ENCODE data around the gene FAIM. TPM values are rescaled to one million over a fixed set of nuclear protein-coding genes. Genes with fewer than 3 reads are reported as not detected.
"Not testable (repeated sequence)": the region's sequence is repeated elsewhere in the genome, so short reads cannot be mapped to it uniquely, and the experiment has no call there.

Gene FAIM
- polyA plus RNA-seq, 3 donors: 26.6 to 31.4 (median 28.9) TPM

DNA sequence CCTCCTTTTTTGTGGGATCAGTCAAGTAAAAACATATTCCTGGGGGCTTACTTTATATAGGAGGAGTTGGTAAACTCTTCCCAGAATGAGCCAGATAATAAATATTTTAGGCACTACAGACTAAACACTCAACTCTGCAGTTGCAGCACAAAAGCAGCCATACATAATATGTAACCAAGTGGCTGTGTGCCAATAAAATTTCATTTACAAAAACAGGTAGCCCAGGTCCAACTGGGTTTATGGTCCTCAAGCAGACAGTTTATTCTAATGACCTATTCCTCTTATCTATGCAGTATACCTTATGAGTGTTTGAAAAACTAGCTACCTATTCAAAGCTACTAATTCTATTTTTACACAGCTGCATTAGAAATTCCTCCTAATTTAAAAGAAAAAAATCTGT lies 61.8 kb downstream of the FAIM start:
- no peak for DNase-seq

DNA sequence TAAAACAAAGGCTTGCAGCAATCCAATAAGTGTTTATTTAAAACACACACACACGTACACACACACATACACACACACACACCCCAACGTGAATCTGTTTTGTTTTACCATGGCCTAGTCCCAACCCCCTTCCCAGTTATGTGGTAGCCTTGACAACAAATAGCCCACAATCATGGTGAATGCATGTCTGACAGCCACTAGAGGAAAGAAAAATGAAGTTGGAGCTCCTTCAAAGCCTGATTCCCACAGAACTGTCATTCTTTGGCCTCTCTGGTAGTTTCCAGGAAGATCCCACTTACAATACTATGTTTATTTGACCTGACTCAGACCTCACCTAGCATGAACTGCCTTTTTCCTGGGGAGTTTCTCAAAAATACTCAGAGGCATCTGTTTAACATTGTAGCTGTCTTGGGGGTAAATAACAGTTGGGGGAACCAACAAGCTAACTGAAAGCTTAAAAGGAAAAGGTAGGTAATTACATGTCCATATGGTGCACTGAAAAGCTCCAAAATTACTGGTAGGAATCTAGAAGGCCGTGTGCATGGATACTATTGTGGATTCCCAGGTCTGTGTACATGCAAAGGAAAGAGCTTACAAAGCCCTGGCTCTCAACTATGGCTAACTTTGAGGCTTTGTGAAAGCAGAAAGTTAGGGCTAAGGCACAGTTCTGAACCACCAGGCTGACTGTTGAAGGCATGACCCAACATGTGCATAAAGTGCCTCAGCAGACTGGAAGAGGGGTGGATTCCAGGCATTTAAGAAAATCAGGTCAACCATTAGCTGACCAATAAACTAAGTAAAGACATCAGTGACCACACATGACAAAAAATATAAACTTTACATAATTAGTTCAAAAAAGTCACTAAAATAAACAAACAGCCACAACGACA lies 65.3 kb downstream of the FAIM start:
- no peak for DNase-seq

GRCh38 chr3:138675393-138675792 lies 66.8 kb downstream of the FAIM start:
- no peak for DNase-seq

DNA sequence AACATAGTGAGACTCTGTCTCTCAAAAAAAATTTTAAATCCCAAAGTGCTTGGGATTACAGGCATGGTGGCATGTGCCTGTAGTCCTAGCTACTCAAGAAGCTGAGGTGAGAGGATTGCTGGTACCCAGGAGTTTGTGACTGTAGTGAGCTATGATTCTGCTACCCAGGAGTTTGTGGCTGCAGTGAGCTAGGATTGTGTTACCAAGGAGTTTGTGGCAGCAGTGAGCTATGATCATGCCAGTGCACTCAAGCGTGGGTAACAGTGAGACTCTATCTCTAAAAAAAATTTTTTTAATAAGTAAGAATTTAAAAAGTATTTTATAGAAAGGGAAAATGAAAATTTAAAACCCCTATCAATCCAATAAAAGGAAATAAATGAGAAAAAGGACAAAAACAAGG lies 69.5 kb downstream of the FAIM start:
- DNase-seq: no peak

GRCh38 chr3:138678874-138679392 lies 70.4 kb downstream of the FAIM start:
- no peak for DNase-seq

DNA sequence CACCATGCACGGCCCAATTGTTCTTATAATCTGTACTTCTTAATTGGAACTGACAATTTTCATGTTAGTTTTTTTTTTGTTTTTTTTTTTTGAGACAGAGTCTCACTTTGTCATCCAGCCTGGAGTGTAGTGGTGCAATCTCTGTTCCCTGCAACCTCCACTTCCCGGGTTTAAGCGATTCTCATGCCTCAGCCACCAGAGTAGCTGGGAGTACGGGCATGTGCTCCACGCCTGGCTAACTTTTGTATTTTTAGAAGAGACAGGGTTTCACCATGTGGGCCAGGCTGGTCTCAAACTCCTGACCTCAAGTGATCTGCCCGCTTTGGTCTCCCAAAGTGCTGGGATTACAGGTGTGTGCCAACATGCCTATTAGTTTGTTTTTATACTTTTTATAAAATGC lies 72.4 kb downstream of the FAIM start:
- DNase-seq: not testable (repeated sequence)

GRCh38 chr3:138681463-138682220 lies 73.1 kb downstream of the FAIM start:
- peak; percentile 49 for DNase-seq

- no peak for DNase-seq
Measured at GRCh38 chr3:138682648-138683047, 74.1 kb downstream of the FAIM start.

Other genes with a start within 250 kb of the FAIM start
- gene ESYT3, start 174.2 kb upstream of the FAIM start, polyA plus RNA-seq (ENCODE audit: insufficient read length in 3 of 3): 1 to 10 TPM; 1.6 to 2.5 (median 2.5) TPM
- 10 to 100 TPM; 35.4 to 39.3 (median 37.4) TPM for gene CEP70, start 14.5 kb upstream of the FAIM start, polyA plus RNA-seq (ENCODE audit: insufficient read length in 3 of 3)
- gene PIK3CB, start 226.2 kb downstream of the FAIM start, polyA plus RNA-seq (ENCODE audit: insufficient read length in 3 of 3): 10 to 100 TPM; 25.2 to 37.3 (median 29.4) TPM

All from renal pelvis (tissue), 4 donors.